GM23248 (cell line): ENCODE results near the gene OR2T11. TPM values are rescaled to one million over a fixed set of nuclear protein-coding genes. Genes with fewer than 3 reads are reported as not detected.

Source experiments
- DNase-seq: peaks from one replicate; pipeline ENCODE4 v3.0.0-alpha.2; 2015
- H2AFZ ChIP-seq: fragments of 200-600 bp; sonication (generic); 2 replicates; pipeline ENCODE4 v1.6.1; 2016; ENCODE audit warnings: antibody characterized with exemption
- H3F3A ChIP-seq: fragments of 200-600 bp; sonication (generic); 2 replicates; pipeline ENCODE4 v1.6.1; 2016; ENCODE audit warnings: mild to moderate bottlenecking, antibody characterized with exemption, mixed run types; ENCODE audit not compliant: insufficient read depth
- H3K27ac ChIP-seq: fragments of 200-600 bp; sonication (generic); 2 replicates; pipeline ENCODE4 v1.5.1; 2016; ENCODE audit warnings: mild to moderate bottlenecking
- H3K27me3 ChIP-seq: fragments of 200-600 bp; sonication (generic); replicated peaks from 2 replicates; pipeline ENCODE4 v1.6.1; 2016; ENCODE audit warnings: mild to moderate bottlenecking; ENCODE audit not compliant: insufficient read depth
- H3K36me3 ChIP-seq: fragments of 200-600 bp; sonication (generic); 2 replicates; pipeline ENCODE4 v1.6.1; 2016; ENCODE audit warnings: low read depth, mild to moderate bottlenecking
- H3K4me1 ChIP-seq: fragments of 200-600 bp; sonication (generic); 2 replicates; pipeline ENCODE4 v1.6.1; 2016; ENCODE audit warnings: mild to moderate bottlenecking; ENCODE audit not compliant: insufficient read depth
- H3K4me2 ChIP-seq: fragments of 200-600 bp; sonication (generic); one replicate; pipeline ENCODE4 v1.6.1; 2016; ENCODE audit warnings: mild to moderate bottlenecking; ENCODE audit not compliant: unreplicated experiment
- H3K4me3 ChIP-seq: fragments of 200-600 bp; sonication (generic); 2 replicates; pipeline ENCODE4 v1.5.1; 2016; ENCODE audit warnings: mild to moderate bottlenecking
- H3K79me2 ChIP-seq: fragments of 200-600 bp; sonication (generic); 2 replicates; pipeline ENCODE4 v1.6.1; 2016; ENCODE audit warnings: mild to moderate bottlenecking; ENCODE audit not compliant: insufficient read depth
- H3K9ac ChIP-seq: fragments of 200-600 bp; sonication (generic); 2 replicates; pipeline ENCODE4 v1.6.1; 2016; ENCODE audit warnings: mild to moderate bottlenecking
- H3K9me2 ChIP-seq: fragments of 200-600 bp; sonication (generic); 2 replicates; pipeline ENCODE4 v1.6.1; 2016; ENCODE audit warnings: mixed run types, mild to moderate bottlenecking, moderate library complexity; ENCODE audit not compliant: insufficient read depth
- H3K9me3 ChIP-seq: fragments of 200-600 bp; sonication (generic); one replicate; pipeline ENCODE4 v1.6.1; 2017; ENCODE audit warnings: low read depth
- H4K20me1 ChIP-seq: fragments of 200-600 bp; sonication (generic); 2 replicates; pipeline ENCODE4 v1.6.0; 2016; ENCODE audit not compliant: insufficient read depth
- EZH2 ChIP-seq: fragments of 200-600 bp; sonication (generic); IDR thresholded peaks from 2 replicates; pipeline ENCODE4 v1.6.1; 2018; ENCODE audit warnings: antibody characterized with exemption, mild to moderate bottlenecking; ENCODE audit not compliant: insufficient read depth, poor library complexity, severe bottlenecking
- EZH2phosphoT487 ChIP-seq: fragments of 200-600 bp; sonication (generic); IDR thresholded peaks from 2 replicates; pipeline ENCODE4 v1.6.1; 2018; ENCODE audit warnings: antibody characterized with exemption, moderate library complexity, mild to moderate bottlenecking, low read depth; ENCODE audit not compliant: insufficient read depth
- WGBS, 2 experiments: methylation state at CpG; one replicate each; pipeline ENCODE4 v1.1.6; 2015 to 2017; ENCODE audit warnings: low lambda C conversion rate in 2 of 2, low coverage in 1 of 2; ENCODE audit errors: missing lambda C conversion rate in 2 of 2; 5-methylcytosine and 5-hydroxymethylcytosine counted together
- in situ Hi-C: fragments of 300-500 bp; cut with MboI; formaldehyde crosslinking; loops from 2 replicates; pipeline ENCODE4 v1.15.0; 2020
- polyA plus RNA-seq: library from polyadenylated mRNA; unstranded; fragments of >200 nt; fragmentation: Nextera tagmentation; extraction: Ambion mirVana; gene quantifications from 2 replicates; pipeline ENCODE4 v1.2.1, GENCODE V29; 2016
- total RNA-seq: library from RNA; depleted of rRNA; stranded (reverse); fragments of >200 nt; shearing (Covaris generic); gene quantifications from 2 replicates; pipeline ENCODE4 v1.2.3, GENCODE V29; 2014

The OR2T11 gene
- total and polyA plus RNA-seq, 2 experiments from 2014 or later: not detected

GRCh38 chr1:248613742-248614141 lies 21.1 kb downstream of the OR2T11 start:
- in situ Hi-C loops: no loop called here
- Histone ChIP-seq H3K9ac (no peak overlapping the region), H3K9me2 (no peaks in the 10 kb centered on the region), H3K27ac (no peak overlapping the region), H3K79me2 (no peaks in the 10 kb centered on the region), H3F3A (no peaks in the 10 kb centered on the region), H3K27me3 (no peaks in the 10 kb centered on the region), H3K36me3 (no peaks in the 10 kb centered on the region), H3K4me2 (no peak overlapping the region), H4K20me1 (no peaks in the 10 kb centered on the region), H3K4me3 (no peak overlapping the region), H2AFZ (no peak overlapping the region), H3K9me3 (no peaks in the 10 kb centered on the region), H3K4me1 (no peaks in the 10 kb centered on the region)
- TF ChIP-seq EZH2: no peak
- no peak for TF ChIP-seq EZH2phosphoT487
- DNase-seq: no peak
- 0 to 6% methylated on average over 1 of the region's 1 CpG for WGBS, 2 experiments

DNA sequence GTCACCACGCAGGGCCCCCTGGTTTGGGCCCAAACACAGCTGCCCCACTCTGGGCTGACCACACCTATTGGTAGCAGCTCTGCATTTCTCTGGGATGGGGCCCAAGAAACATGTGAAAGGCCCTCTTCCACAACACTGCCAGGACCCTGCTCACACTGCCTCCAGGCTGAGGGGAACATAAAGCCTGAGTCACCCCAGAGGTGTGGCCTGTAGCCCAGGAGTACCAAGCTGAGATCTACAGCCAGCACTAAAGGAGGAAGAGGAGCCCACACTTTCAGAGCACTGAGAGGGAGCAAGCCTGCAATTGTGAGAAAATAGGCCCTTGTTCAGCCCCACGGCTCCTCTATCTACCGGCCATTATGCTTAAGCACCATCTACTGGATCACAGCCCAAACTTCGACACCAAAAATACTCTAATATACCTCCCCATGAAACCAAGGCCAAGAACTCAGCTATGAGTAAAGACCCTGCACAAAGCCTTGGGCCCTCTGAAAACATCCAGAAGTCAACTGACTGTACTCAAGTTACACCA lies 22.9 kb downstream of the OR2T11 start:
- Histone ChIP-seq H3K36me3 (no peaks in the 10 kb centered on the region), H2AFZ (no peak overlapping the region), H3K9ac (no peak overlapping the region), H3K9me3 (no peaks in the 10 kb centered on the region), H3K4me1 (no peaks in the 10 kb centered on the region), H3K4me3 (no peak overlapping the region), H3K4me2 (no peak overlapping the region), H3K79me2 (no peaks in the 10 kb centered on the region), H3K9me2 (no peaks in the 10 kb centered on the region), H3K27me3 (no peaks in the 10 kb centered on the region), H3K27ac (no peak overlapping the region), H3F3A (no peaks in the 10 kb centered on the region), H4K20me1 (no peaks in the 10 kb centered on the region)
- TF ChIP-seq EZH2: no peak
- TF ChIP-seq EZH2phosphoT487: no peak
- in situ Hi-C loops: no loop called here
- 14 to 15% methylated on average over 4 of the region's 4 CpGs for WGBS, 2 experiments
- no peak for DNase-seq

DNA sequence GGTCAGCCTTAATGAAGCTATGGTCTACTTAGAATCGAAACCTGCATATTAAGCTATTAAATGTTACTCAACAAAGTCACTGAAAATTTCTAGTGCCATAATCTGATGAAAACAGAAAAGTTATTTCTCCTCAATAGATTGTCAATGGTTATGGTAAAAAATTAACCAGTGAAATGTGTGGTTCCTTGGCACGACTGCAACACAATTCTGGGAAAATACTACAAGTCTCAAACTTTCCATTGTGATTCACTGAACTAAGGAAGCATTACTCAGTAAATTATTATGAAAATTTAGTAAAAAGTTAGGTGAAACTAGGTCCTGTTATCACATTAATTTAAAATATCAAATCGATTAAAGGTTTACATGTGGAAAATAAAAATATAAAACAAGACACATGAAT lies 24.6 kb downstream of the OR2T11 start:
- TF ChIP-seq EZH2phosphoT487: no peak
- no peak for TF ChIP-seq EZH2

GRCh38 chr1:248599396-248599795 lies 35.5 kb downstream of the OR2T11 start:
- in situ Hi-C loops: no loop called here
- 27 to 28% methylated on average over 8 of the region's 8 CpGs for WGBS, 2 experiments
- no peaks in the 10 kb centered on the region for H3K36me3 ChIP-seq
- no peaks in the 10 kb centered on the region for H3F3A ChIP-seq
- no peak overlapping the region for H3K9ac ChIP-seq
- no peak overlapping the region for H3K27ac ChIP-seq
- H3K79me2 ChIP-seq: no peaks in the 10 kb centered on the region
- no peaks in the 10 kb centered on the region for H4K20me1 ChIP-seq
- DNase-seq: no peak
- no peak overlapping the region for H3K4me3 ChIP-seq
- H3K4me2 ChIP-seq: no peak overlapping the region
- no peaks in the 10 kb centered on the region for H3K4me1 ChIP-seq
- H3K9me2 ChIP-seq: peaks cover 3% of the 10 kb centered on the region; the same call in 1 of the 2 replicates
- no peaks in the 10 kb centered on the region for H3K27me3 ChIP-seq
- no peak for TF ChIP-seq EZH2phosphoT487
- no peak for TF ChIP-seq EZH2
- no peak overlapping the region for H2AFZ ChIP-seq
- no peaks in the 10 kb centered on the region for H3K9me3 ChIP-seq

More for the DNA sequence above, 24.6 kb downstream of the OR2T11 start:
- Histone ChIP-seq H3K27ac (no peak overlapping the region), H3K9me2 (no peaks in the 10 kb centered on the region), H3K79me2 (no peaks in the 10 kb centered on the region), H3K4me1 (no peaks in the 10 kb centered on the region), H3F3A (no peaks in the 10 kb centered on the region), H4K20me1 (no peaks in the 10 kb centered on the region), H3K27me3 (no peaks in the 10 kb centered on the region), H3K4me3 (no peak overlapping the region), H2AFZ (no peak overlapping the region), H3K36me3 (no peaks in the 10 kb centered on the region), H3K9me3 (no peaks in the 10 kb centered on the region), H3K4me2 (no peak overlapping the region), H3K9ac (no peak overlapping the region)
- WGBS, 2 experiments: 11 to 18% methylated on average over 3 of the region's 3 CpGs
- DNase-seq: no peak
- in situ Hi-C loops: no loop called here

DNA sequence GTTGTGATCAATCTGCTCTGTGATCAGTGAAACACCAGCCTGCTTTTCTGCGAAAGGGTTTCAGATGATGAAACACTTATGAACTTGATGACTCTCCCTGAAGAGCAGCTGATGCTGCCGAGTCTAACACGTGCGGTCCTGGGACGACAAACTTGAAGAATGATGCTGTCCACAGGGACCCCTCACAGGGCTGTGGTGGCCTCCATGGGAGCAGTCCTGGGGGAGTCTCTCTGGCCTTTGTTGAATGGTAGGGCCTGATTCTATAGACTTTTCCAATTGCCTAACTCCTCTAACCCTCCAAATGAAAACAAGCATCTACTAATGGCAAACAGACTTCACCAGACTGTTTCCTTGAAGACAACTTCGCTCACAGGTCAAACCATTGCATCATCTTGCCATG lies 37.3 kb downstream of the OR2T11 start, which contains the start of gene OR2T10:
Gene OR2T10 (minus strand): TSS at position 112 of the 400 bp plus-strand sequence. CDS start 3,932 bp downstream, outside the sequence.
- H3K4me3 ChIP-seq: no peak within 1 kb of the TSS
- H3K9me3 ChIP-seq: no peaks in the 10 kb centered on the region
- H4K20me1 ChIP-seq: no peaks in the 10 kb centered on the region
- H3K4me2 ChIP-seq: no peak within 1 kb of the TSS
- H3K27ac ChIP-seq: no peak within 1 kb of the TSS
- DNase-seq: no peak
- H2AFZ ChIP-seq: no peak within 1 kb of the TSS
- no peaks in the 10 kb centered on the region for H3K4me1 ChIP-seq
- TF ChIP-seq EZH2: no peak
- TF ChIP-seq EZH2phosphoT487: no peak
- in situ Hi-C loops: no loop called here
- WGBS, 2 experiments: 28 to 30% methylated on average over 6 of the region's 6 CpGs
- no peaks in the 10 kb centered on the region for H3K36me3 ChIP-seq
- H3K9ac ChIP-seq: no peak within 1 kb of the TSS
- no peaks in the 10 kb centered on the region for H3F3A ChIP-seq
- H3K27me3 ChIP-seq: no peaks in the 10 kb centered on the region
- peaks cover 3% of the 10 kb centered on the region; the same call in 1 of the 2 replicates for H3K9me2 ChIP-seq
- H3K79me2 ChIP-seq: no peaks in the 10 kb centered on the region
